NCI-H2081 treated with DMSO at 0.1 percent for 48 hours (cell line): ENCODE results near the gene KLHL3.

ENCODE experiments used
- DNase-seq: peaks from one replicate; lab custom pipeline; 2025; lab: John Stamatoyannopoulos, UW

Gene KLHL3

DNA sequence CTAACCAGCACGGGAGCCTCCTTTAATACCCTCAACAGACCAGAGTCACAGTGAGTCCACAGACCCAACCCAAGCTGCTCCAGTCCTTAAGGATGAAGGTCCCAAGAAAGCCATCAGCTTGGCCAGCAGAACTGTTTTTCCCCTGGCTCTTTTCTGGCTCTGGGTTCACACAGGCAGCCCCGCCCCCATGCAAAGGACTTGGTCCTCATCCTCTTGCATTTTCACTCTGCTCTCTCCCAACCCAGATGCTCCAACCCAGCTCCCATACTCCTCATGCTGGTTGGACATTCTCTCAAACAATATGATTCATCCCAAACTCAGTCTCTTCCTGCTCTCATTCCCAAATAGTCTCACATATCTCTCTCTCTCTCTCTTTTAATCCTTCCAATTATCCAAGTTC is 162.5 kb downstream of the KLHL3 start:
- no peak for DNase-seq

- no peak for DNase-seq
Measured at GRCh38 chr5:137572042-137572695, 163.7 kb downstream of the KLHL3 start.

DNA sequence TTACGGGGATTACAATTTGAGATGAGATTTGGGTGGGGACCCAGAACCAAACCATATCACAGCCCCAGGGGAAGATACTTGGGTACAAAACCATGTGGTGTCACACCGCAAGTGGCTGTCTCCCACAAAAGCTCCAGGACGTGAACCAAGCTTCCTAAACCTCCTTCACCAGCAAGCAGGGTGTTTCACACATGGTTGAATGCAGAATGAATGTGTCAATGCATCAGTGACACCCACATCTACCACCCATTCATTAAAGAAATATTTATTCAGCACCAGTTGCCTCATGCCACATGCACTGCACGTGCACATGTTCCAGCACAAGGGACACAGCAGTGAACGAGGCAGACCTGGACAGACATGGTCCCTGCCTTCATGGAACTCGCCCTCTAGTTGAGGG is 165.8 kb downstream of the KLHL3 start:
- no peak for DNase-seq
